Fibroblast of lung (primary cell): ENCODE results near the gene NOL4L. TPM values are rescaled to one million over a fixed set of nuclear protein-coding genes. Genes with fewer than 3 reads are reported as not detected.

Source experiments
- DNase-seq, 2 donors: peaks; one replicate each; pipeline versions ENCODE4 v3.0.0 to v3.0.0-alpha.2; 2010; ENCODE audit warnings: low read depth in 2 of 2
- H2AFZ ChIP-seq: 2 replicates; pipeline ENCODE4 v1.5.1; 2012; ENCODE audit warnings: low read length, control low read depth, inconsistent platforms
- H3K27ac ChIP-seq: 2 replicates; pipeline ENCODE4 v1.5.1; 2011; ENCODE audit warnings: low read length, control low read depth; ENCODE audit not compliant: insufficient read depth
- H3K27me3 ChIP-seq: 2 replicates; pipeline ENCODE4 v1.5.1; 2011; ENCODE audit warnings: mild to moderate bottlenecking, low read length; ENCODE audit not compliant: control insufficient read depth, insufficient read depth
- H3K36me3 ChIP-seq: 2 replicates; pipeline ENCODE4 v1.5.1; 2011; ENCODE audit warnings: low read length; ENCODE audit not compliant: control insufficient read depth, insufficient read depth
- H3K4me1 ChIP-seq: 2 replicates; pipeline ENCODE4 v1.5.1; 2011; ENCODE audit warnings: low read length; ENCODE audit not compliant: control insufficient read depth, insufficient read depth; ENCODE audit errors: extremely low read depth
- H3K4me2 ChIP-seq: 2 replicates; pipeline ENCODE4 v1.5.1; 2011; ENCODE audit warnings: low read length, control low read depth; ENCODE audit not compliant: insufficient read depth; ENCODE audit errors: extremely low read depth
- H3K4me3 ChIP-seq, 4 experiments: fragments of 200-600 bp in 1 of 4; sonication (generic) in 1 of 4; replicated peaks in 1 of 4; 2 replicates each; pipeline ENCODE4 v1.5.1; 2011 to 2016; ENCODE audit warnings: low read length in 4 of 4, low read depth in 3 of 4, mild to moderate bottlenecking in 3 of 4, control low read depth in 2 of 4, inconsistent platforms in 1 of 4, mixed read lengths in 1 of 4; ENCODE audit not compliant: insufficient read depth in 1 of 4; ENCODE audit errors: control extremely low read depth in 1 of 4
- H3K79me2 ChIP-seq: 2 replicates; pipeline ENCODE4 v1.5.1; 2012; ENCODE audit warnings: mild to moderate bottlenecking, low read length, inconsistent platforms; ENCODE audit not compliant: control insufficient read depth, insufficient read depth
- H3K9ac ChIP-seq: 2 replicates; pipeline ENCODE4 v1.5.1; 2011; ENCODE audit warnings: mild to moderate bottlenecking, low read length, control low read depth; ENCODE audit not compliant: insufficient read depth
- H3K9me3 ChIP-seq: 2 replicates; pipeline ENCODE4 v1.5.1; 2012; ENCODE audit warnings: low read depth, low read length; ENCODE audit not compliant: control insufficient read depth, insufficient read depth
- H4K20me1 ChIP-seq: 2 replicates; pipeline ENCODE4 v1.5.1; 2011; ENCODE audit warnings: low read length; ENCODE audit not compliant: control insufficient read depth, insufficient read depth; ENCODE audit errors: extremely low read depth
- EZH2 ChIP-seq: IDR thresholded peaks from 2 replicates; pipeline ENCODE4 v1.5.1; 2012; ENCODE audit warnings: low read length, control low read depth, mild to moderate bottlenecking; ENCODE audit errors: missing control alignments
- polyA plus RNA-seq, 2 donors: library from polyadenylated mRNA; depleted of rRNA in 1 of 2; stranded (reverse) in 1 of 2; unstranded in 1 of 2; fragments of >200 nt; gene quantifications; 2 replicates each; pipeline ENCODE4 v1.2.1, GENCODE V29; 2011 to 2012; ENCODE audit warnings: missing spikeins in 1 of 2
- total RNA-seq: library from RNA; depleted of rRNA; stranded (reverse); fragments of >200 nt; gene quantifications from 2 replicates; pipeline ENCODE4 v1.2.1, GENCODE V29; 2014
- TF ChIP-seq, protein P1 (sequence below), 2 donors: IDR thresholded peaks in 1 of 2; conservative IDR thresholded peaks in 1 of 2; 1 replicate in 1 of 2; 2 replicates in 1 of 2; pipeline ENCODE4 v1.5.1; 2011 to 2012; ENCODE audit warnings: low read length in 2 of 2, control low read depth in 1 of 2, inconsistent platforms in 1 of 2, low read depth in 1 of 2, mild to moderate bottlenecking in 1 of 2

The NOL4L gene
- total and polyA plus RNA-seq, 2 donors (not counting 1 experiment from before 2014, with no cell fraction given): 3.2 to 4.0 TPM

DNA sequence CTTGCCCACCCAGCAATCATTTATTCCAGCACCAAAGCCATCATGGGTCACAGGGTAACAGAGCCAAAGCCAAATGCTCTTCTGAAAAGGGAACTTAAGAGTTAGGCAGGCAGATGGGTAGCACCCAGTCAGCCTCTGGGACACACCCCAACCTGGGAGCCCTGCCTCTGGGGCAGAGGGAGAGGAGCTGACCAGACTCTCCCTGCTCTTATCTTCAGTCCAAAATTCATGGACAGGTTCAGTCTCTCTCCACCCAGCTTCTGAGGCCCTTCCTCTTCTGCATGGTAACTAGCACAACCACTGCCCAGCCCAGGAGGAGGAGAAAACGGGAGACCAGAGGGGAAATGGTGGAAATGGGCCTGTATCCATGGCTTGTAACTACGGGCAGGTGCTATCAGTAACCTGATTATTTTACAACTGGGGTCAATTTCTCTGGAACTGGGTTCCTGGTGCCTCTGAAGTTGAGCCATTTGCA, 105.4 kb downstream of the NOL4L start:
- Histone ChIP-seq H4K20me1 (no peaks in the 10 kb centered on the region), H3K4me1 (peaks cover 11% of the 10 kb centered on the region)

DNA sequence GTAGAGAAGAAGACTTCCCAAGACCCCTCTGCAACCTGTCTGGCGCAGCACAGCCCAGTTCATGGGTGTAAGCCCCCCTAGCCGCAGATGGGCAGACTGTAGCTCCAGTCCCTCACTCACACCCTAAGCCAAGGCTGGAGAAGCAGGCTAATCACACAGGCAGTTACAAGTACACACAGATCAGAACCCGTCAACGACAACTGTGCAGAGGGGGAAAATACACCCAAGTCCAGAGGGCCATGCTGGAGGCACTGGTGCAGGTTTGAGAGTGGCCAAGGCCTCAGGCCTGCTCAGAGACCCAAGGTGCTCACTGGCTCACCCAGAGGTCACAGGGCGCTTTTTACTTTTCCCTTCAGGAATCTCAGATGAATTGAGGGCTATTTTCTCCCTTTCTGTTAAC, 106.1 kb downstream of the NOL4L start:
- H2AFZ ChIP-seq: no peak overlapping the region
- no peak overlapping the region for H3K4me2 ChIP-seq
- no peak overlapping the region for H3K4me3 ChIP-seq
- H3K36me3 ChIP-seq: no peaks in the 10 kb centered on the region
- H4K20me1 ChIP-seq: no peaks in the 10 kb centered on the region
- TF ChIP-seq, protein P1, sequence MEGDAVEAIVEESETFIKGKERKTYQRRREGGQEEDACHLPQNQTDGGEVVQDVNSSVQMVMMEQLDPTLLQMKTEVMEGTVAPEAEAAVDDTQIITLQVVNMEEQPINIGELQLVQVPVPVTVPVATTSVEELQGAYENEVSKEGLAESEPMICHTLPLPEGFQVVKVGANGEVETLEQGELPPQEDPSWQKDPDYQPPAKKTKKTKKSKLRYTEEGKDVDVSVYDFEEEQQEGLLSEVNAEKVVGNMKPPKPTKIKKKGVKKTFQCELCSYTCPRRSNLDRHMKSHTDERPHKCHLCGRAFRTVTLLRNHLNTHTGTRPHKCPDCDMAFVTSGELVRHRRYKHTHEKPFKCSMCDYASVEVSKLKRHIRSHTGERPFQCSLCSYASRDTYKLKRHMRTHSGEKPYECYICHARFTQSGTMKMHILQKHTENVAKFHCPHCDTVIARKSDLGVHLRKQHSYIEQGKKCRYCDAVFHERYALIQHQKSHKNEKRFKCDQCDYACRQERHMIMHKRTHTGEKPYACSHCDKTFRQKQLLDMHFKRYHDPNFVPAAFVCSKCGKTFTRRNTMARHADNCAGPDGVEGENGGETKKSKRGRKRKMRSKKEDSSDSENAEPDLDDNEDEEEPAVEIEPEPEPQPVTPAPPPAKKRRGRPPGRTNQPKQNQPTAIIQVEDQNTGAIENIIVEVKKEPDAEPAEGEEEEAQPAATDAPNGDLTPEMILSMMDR (conservative IDR thresholded peaks at IDR 0.05 in 1 of 2, IDR thresholded peaks at IDR 0.05 in 1 of 2; ENCODE audit: low read depth in 1 of 2, low read length in 2 of 2): no peak
- TF ChIP-seq EZH2: no peak
- peaks cover 9% of the 10 kb centered on the region for H3K79me2 ChIP-seq
- no peak overlapping the region for H3K9ac ChIP-seq
- H3K27me3 ChIP-seq: no peaks in the 10 kb centered on the region
- DNase-seq: no peak
- no peak overlapping the region for H3K27ac ChIP-seq
- H3K9me3 ChIP-seq: no peaks in the 10 kb centered on the region
- H3K4me1 ChIP-seq: peaks cover 17% of the 10 kb centered on the region

More for the DNA sequence above, 105.4 kb downstream of the NOL4L start:
- Histone ChIP-seq H3K27ac (no peak overlapping the region), H3K27me3 (no peaks in the 10 kb centered on the region), H3K9me3 (no peaks in the 10 kb centered on the region), H3K4me2 (no peak overlapping the region), H3K79me2 (peaks cover 5% of the 10 kb centered on the region), H2AFZ (no peak overlapping the region), H3K4me3 (no peak overlapping the region), H3K36me3 (no peaks in the 10 kb centered on the region), H3K9ac (no peak overlapping the region)
- TF ChIP-seq, protein P1 (conservative IDR thresholded peaks at IDR 0.05 in 1 of 2, IDR thresholded peaks at IDR 0.05 in 1 of 2; ENCODE audit: low read depth in 1 of 2, low read length in 2 of 2): no peak
- no peak for TF ChIP-seq EZH2
- no peak for DNase-seq

GRCh38 chr20:32478576-32478975, 106.6 kb downstream of the NOL4L start:
- Histone ChIP-seq H3K36me3 (no peaks in the 10 kb centered on the region), H3K4me3 (no peak overlapping the region), H3K79me2 (peaks cover 12% of the 10 kb centered on the region), H3K27me3 (no peaks in the 10 kb centered on the region), H3K4me2 (no peak overlapping the region), H4K20me1 (no peaks in the 10 kb centered on the region), H3K27ac (no peak overlapping the region), H3K9ac (no peak overlapping the region), H2AFZ (no peak overlapping the region), H3K9me3 (no peaks in the 10 kb centered on the region), H3K4me1 (peaks cover 20% of the 10 kb centered on the region)
- DNase-seq: no peak
- no peak for TF ChIP-seq EZH2
- TF ChIP-seq, protein P1 (conservative IDR thresholded peaks at IDR 0.05 in 1 of 2, IDR thresholded peaks at IDR 0.05 in 1 of 2; ENCODE audit: low read depth in 1 of 2, low read length in 2 of 2): no peak
